GM21515 (cell line): ENCODE results near the gene ADAMTS6.
A peak's percentile ranks its signal among the peaks of the same experiment; 100 is the strongest.
"Not testable (repeated sequence)": the region's sequence is repeated elsewhere in the genome, so short reads cannot be mapped to it uniquely, and the experiment has no call there.

Experiments
- ATAC-seq: cut with Tn5 transposase; IDR thresholded peaks from one replicate; pipeline ENCODE4 v1.9.1; 2021; ENCODE audit not compliant: unreplicated experiment

The ADAMTS6 gene

GRCh38 chr5:65481635-65482295 is at the start of gene ADAMTS6:
TSS of gene ADAMTS6 (minus strand) at chr5:65481920. CDS start at chr5:65473673, 8,247 bp downstream.
- ATAC-seq = peak; percentile 78

DNA sequence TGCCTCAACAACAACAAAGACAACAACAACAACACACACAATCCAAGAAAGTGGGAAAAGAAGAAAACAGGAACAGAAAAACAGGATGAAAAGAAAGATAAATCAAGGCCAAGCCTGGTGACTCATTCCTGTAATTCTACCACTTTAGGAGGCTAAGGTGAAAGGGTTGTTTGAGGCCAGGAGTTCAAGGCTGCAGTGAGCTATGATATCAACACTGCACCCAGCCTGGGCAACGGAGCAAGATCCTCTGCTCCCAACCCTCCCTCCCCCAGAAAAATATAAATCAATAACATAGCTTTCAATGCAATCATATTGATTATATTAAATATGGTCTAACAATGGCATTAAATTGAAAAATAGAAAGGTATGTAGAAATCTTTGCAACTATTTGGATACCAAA is 49.2 kb upstream of the ADAMTS6 start:
- ATAC-seq = no peak

DNA sequence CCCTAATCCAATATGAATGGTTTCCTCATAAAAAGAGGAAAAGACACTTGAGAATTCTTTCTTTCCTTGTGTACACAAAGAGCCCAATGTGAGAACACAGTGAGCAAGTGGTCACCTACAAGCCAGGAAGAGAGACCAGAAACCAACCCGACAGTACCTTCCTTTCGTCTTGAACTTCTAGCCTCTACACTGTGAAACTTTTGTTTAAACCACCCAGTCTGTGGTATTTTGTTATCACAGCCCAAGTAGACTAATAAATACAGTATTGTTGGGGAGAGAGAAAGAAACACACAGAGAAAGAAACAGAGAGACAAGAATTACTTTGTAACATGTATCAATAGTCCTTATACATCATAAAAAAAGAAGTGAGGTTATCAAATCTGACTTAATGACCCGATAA is 44.0 kb upstream of the ADAMTS6 start:
- ATAC-seq = no peak

DNA sequence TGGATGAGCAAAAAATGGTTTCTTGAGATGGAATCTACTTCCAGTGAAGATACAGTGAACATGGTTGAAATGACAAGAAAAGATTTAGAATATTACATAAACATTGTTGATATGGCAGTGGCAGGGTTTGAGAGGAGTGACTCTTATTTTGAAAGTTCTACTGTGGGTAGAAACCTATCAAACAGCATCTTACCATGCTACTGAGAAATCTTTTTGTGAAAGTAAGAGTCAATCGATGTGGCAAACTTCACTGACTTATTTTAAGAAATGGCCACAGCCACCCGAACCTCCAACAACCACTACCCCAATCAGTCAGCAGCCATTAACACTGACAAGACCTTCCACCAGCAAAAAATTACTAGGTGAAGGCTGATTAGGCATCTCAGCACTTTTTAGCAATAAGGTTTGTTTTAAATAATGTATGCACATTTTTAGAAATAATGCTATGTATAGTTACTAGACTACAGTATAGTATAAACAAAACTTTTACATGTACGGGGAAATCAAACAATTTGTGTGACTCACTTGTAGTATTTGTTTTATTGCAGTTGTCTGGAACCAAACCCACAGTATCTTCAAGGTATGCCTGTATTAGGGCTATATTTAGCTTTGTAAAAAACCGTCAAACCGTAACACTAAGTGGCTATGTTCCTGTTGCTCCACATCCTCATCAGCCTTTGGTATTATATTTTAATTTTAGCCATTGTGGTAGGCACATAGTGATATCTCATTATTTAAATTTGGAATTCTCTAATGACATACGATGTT is 30.6 kb upstream of the ADAMTS6 start:
- no peak for ATAC-seq

DNA sequence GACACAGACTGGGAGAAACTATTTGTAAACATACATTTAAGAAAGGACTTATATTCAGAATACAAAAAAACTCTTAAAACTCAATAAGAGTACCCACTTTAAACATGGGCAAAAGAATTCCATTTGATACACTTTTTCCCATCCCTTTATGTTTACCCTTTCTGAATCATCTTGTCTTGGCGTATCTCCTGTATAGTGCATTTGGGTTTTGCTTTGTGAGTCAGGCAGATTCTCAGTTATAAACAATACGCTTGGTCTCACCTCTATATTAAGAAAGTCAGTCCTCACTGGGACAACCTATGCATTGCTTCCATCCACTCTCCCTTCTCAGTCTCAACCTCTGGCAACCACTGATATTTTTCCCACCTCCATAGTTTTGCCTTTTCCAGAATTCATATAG is 27.3 kb upstream of the ADAMTS6 start:
- ATAC-seq = no peak

GRCh38 chr5:65506961-65507360 is 25.2 kb upstream of the ADAMTS6 start:
- ATAC-seq = no peak

GRCh38 chr5:65489119-65489518 is 7.4 kb upstream of the ADAMTS6 start:
- ATAC-seq = no peak

DNA sequence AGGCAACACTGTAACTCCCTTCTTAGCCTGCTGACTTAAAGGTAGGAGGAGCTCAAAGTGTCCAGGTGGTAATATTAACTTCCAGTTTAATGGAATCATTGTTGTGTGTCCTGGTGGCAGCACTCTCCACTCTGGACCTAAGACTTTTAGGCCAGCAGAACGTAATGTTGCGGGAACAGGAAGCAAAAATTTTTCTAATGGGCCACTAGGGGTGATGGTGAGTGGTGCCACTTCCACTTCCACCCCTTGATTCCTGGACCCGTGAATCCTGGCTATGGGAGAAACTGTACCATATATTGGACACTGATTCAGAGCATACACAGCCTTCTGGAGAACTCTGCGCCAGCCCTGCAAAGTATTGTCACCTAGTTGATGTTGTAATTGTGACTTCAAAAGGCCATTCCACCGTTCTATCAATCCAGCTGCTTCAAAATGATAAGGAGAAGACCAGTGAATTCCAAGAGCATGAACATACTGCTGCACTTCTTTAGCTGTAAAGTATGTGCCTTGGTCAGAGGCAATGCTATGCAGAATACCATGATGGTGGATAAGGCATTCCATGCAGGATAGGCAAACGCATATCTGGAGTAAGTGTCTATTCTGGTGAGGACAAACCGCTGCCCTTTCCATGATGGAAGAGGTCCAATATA is 6.4 kb upstream of the ADAMTS6 start:
- not testable (repeated sequence) for ATAC-seq

GRCh38 chr5:65486803-65487202 is 5.1 kb upstream of the ADAMTS6 start:
- ATAC-seq = not testable (repeated sequence)

DNA sequence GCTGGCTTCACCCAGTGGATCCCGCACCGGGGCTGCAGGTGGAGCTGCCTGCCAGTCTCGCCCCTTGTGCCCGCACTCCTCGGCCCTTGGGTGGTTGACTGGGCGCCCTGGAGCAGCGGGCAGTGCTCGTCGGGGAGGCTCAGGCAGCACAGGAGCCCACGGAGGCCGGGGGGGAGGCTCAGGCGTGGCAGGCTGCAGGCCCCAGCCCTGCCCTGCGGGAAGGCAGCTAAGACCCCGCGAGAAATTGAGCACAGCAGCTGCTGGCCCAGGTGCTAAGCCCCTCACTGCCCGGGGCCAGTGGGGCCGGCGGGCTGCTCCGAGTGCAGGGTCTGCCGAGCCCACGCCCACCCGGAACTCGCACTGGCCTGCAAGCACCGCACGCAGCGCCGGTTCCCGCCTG is 3.7 kb upstream of the ADAMTS6 start:
- ATAC-seq = no peak

GRCh38 chr5:65483546-65484346 is 2.0 kb upstream of the ADAMTS6 start:
- ATAC-seq = peak; percentile 54

DNA sequence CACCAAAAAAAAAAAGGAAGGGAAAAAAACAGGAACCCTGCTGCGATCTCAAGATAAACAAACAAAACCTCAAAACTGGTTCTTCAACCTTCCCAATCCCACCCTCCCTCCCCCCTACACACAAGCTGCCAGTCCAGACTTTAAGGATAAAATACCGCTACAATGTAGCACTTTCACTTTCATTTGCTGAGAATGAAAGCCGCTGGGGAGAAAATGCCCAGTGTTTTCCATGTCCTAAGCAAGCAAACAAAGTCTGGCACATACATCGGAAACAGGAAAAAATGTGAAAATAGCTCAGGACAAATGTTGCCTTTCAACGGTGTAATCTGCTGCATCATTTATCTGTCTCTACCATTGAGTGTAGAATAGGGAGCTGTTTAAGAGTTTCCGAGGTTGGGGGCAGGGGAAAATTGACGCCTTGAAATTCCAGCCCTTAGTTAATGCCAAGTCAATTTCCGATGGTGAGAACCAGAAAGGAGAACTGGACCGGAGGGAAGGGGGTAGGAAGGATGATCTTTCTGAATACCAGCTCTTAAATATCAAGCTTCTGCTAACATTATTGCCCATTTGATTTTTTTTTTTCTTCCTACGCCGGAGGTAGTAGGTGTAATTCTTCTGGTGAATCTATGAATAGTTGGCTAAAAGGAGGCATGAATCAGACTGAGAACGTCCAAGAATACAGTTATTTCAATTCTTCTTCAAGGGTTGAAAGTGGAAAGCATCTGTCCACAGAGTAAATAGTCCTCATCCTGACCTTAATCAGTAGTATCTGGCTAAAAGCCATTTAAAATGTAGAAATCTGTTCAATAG is 1.2 kb upstream of the ADAMTS6 start:
- no peak for ATAC-seq

DNA sequence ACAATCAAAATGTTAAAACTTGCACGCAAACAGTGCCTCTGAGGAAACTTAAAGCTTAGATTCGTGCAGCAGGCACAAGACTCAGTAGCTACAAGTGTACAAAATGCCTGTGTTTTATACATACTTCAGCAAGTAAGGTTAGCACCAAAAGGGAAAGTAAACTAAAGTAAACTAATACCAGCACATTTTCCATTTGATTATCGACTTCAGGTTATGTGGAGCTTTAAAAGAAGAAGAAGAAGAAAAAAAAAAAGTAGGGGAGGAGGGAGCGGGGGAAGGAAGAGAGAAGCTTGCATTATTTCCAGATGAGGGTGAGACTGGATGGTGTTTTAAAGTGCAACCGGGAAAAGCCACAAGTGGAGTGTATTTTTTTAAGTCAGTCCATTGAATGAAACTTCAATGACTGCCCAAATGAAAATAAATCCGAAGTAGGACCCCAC is 596 bp upstream of the ADAMTS6 start:
- no peak for ATAC-seq

GRCh38 chr5:65481171-65481581 is 544 bp downstream of the ADAMTS6 start:
- ATAC-seq = peak; percentile 24

GRCh38 chr5:65480306-65480865 is 1.3 kb downstream of the ADAMTS6 start:
- peak; percentile 22 for ATAC-seq

DNA sequence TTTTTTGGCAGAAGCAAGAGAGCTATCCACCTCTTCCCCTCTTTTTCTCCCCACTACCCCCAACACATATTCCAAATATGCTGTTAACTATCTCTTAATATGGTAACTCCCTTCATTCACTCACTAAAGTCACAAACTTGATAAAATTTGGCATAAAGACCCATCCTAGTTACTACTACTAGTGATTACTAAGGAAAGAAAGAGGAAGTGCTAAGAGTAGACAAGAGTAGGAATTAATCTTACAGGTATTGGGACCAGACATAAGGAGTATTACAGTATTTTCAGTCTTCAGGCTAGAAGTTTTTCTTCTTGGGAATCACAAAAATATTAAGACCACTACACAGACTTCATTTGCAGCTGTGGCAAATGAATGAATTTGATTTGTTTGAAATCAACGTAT is 2.2 kb downstream of the ADAMTS6 start:
- ATAC-seq = no peak

DNA sequence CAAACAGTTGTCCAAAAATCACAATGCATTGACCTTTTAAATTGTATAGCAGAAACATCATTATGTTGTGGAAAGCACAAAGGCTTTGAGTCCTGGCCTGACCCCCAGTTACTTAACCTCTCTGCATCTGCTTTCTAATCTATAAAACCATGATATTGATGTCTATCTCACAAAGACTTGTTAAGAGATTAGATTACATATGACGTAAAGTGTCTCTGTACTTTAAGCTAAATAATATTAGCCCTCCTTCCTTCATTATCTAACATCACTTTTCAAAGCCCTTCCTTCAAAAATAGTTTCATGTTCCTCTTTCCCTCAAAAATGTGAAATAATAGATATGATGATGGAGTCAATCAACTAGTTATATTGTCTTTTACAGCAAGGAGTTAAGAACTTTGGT is 3.4 kb downstream of the ADAMTS6 start:
- ATAC-seq = no peak

- no peak for ATAC-seq
These were observed 5.8 kb downstream of the ADAMTS6 start for GRCh38 chr5:65475895-65476294.

DNA sequence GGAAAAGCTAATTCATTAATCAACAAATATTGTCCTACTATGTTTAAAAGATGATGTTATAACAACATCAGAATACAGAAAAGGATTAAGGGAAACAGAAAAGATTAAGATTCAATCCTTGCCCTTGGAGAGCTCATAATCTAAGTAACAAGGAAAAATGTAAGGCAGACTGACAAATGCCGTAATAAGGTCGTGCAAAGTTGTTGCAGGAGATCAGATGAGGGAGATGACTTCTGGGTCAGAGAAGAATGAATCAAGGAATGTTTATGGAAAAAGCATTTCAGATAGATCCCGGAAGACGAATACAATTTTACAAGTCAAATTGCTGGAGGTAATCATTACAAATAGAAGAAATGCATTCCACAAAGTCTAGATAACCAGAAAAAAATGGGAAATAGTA is 6.4 kb downstream of the ADAMTS6 start:
- ATAC-seq = no peak

- no peak for ATAC-seq
These were observed 7.5 kb downstream of the ADAMTS6 start for GRCh38 chr5:65474130-65474711.
